HPDE6-E6E7 (cell line): Measurements from ENCODE around the gene TSSK2.
A peak's percentile ranks its signal among the peaks of the same experiment; 100 is the strongest.
"Not testable (repeated sequence)": the region's sequence is repeated elsewhere in the genome, so short reads cannot be mapped to it uniquely, and the experiment has no call there.

ENCODE experiments used
- DNase-seq: peaks from one replicate; pipeline ENCODE4 v3.0.0; 2011; ENCODE audit warnings: missing footprints; ENCODE audit errors: extremely low spot score

Gene TSSK2

GRCh38 chr22:19130959-19131684, at the start of gene TSSK2:
Gene TSSK2 (plus strand): TSS chr22:19131308. CDS start chr22:19131400, 92 bp downstream.
- DNase-seq = no peak

GRCh38 chr22:19081351-19081750, 49.8 kb upstream of the TSSK2 start:
- no peak for DNase-seq

DNA sequence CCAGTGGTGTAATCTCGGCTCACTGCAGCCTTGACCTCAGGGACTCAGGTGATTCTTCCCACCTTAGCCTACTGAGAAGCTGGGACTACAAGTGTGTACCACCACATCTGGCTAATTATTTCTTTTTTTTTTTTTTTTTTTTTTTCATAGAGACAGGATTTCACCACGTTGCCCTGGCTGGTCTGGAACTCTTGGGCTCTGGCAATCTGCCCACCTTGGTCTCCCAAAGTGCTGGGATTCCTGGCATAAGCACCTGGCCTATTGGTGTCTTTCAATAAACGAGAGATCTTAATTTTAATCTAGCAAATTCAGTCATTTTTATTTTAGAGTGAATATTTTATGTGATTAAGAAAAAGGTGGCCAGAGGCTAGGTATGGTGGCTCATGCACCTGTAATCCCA, 49.0 kb upstream of the TSSK2 start:
- no peak for DNase-seq

- no peak for DNase-seq
These were observed 48.3 kb upstream of the TSSK2 start for GRCh38 chr22:19082793-19083192.

DNA sequence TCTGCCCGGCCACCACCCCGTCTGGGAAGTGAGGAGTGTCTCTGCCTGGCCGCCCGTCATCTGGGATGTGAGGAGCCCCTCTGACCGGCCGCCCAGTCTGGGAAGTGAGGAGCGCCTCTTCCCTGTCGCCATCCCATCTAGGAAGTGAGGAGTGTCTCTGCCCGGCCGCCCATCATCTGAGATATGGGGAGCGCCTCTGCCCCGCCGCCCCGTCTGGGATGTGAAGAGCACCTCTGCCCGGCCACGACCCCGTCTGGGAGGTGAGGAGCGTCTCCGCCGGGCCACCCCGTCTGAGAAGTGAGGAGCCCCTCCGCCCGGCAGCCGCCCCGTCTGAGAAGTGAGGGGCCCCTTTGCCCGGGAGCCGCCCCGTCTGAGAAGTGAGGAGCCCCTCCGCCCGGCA, 47.0 kb upstream of the TSSK2 start:
- DNase-seq = not testable (repeated sequence)

- not testable (repeated sequence) for DNase-seq
These were observed 46.5 kb upstream of the TSSK2 start for GRCh38 chr22:19084586-19084985.

DNA sequence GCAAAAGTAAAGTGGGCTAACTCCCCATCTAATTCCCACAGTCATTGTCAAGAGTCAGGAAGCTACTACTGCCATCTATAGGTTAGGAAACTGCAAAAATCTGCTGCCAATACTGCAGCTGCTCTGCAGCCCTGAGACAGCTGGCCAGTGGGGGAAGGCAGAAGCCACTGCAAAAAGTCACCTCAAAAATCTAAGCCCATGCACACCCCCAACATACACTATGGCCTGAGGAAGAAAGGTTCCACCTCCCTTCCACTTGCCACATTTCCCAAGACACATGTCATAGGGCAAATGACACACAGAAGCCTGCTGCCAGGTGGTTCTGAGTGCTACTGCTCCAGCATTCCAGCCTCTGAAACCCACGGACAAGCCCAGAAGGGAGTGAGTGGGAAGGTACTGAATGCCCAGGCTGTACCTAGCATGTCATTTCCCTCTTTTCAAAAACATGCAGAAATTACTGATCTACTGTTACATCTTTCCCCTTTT, 45.8 kb upstream of the TSSK2 start:
- DNase-seq = peak; percentile 31

DNA sequence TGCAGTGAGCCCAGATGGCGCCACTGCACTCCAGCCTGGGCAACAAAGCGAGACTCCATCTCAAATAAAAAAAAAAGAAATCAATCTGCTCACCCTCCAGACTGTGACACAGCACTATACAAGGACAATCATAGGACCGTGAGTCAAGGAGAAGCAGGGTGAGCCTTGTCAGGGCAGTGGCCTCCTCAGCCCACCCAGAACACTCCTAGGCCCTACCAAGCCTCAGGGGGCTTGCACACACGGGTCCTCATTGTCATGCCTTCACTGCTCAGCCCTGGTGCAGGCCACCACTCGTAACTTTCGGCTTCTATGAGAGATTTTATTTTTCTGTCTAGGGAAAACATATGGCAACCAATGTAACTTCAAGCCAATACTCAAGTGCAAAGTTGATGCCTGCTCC, 44.7 kb upstream of the TSSK2 start:
- DNase-seq = no peak

- DNase-seq = no peak
These were observed 44.2 kb upstream of the TSSK2 start for GRCh38 chr22:19086896-19087295.

- no peak for DNase-seq
These were observed 42.1 kb upstream of the TSSK2 start for GRCh38 chr22:19088866-19089595.

DNA sequence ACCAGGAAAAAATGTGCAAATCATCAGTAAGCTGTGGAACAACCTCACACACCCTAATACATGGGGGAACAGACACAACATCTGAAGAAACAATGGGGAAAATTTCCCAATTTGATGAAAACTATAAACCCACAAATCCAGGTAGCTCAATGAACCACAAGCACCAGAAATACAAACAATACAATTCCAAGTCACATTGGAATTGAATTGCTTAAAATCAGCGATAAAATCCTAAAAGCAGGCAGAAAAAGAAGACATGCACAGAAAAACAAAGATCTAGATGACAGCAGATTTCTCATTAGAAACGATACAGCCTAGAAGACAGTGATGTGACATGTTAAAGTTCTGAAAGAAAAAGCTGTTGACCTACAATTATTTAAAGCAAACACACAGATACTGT, 40.9 kb upstream of the TSSK2 start:
- no peak for DNase-seq

- DNase-seq = no peak
These were observed 40.5 kb upstream of the TSSK2 start for GRCh38 chr22:19090586-19091127.

- DNase-seq = no peak
These were observed 38.4 kb upstream of the TSSK2 start for GRCh38 chr22:19092725-19093124.

- no peak for DNase-seq
These were observed 36.6 kb upstream of the TSSK2 start for GRCh38 chr22:19094393-19094997.

DNA sequence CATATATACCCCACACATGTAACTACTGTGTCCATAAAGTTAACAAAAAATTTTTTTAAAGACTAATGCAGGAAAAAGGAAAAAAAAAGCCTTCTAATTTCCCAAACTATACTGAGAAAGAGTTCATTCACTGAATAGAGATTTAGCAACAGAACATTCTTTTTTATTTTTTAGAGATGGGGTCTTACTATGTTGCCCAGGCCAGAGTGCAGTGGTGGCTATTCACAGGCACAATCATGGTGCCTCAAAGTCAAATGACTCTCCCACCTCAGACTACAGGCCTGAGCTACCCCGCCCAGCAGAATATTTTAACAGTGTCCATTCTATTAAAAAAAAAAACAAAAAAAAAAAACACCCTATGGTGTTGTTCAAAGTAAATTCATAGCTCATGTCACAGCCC, 34.6 kb upstream of the TSSK2 start:
- DNase-seq = no peak

DNA sequence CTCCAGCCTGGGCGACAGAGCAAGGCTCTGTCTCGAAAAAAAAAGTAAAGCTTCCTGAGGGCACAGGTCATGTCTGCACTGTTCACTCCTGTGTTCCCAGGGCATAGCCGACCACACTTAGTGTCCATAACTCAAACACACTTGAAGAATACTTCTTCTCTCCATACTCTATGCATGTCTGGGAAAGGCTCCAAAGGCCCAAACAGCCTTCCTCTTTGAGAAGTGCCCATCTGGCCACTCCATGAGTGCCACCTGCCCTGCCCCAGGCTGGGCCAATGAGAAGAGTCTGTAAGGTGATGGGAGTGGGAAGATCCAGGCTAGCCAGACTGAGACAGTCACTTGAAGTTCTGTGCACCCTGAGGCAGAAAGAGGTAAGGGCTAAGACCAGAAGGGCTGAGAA, 33.6 kb upstream of the TSSK2 start:
- no peak for DNase-seq

GRCh38 chr22:19098157-19098556, 33.0 kb upstream of the TSSK2 start:
- no peak for DNase-seq

GRCh38 chr22:19103880-19104821, 27.0 kb upstream of the TSSK2 start:
- no peak for DNase-seq

DNA sequence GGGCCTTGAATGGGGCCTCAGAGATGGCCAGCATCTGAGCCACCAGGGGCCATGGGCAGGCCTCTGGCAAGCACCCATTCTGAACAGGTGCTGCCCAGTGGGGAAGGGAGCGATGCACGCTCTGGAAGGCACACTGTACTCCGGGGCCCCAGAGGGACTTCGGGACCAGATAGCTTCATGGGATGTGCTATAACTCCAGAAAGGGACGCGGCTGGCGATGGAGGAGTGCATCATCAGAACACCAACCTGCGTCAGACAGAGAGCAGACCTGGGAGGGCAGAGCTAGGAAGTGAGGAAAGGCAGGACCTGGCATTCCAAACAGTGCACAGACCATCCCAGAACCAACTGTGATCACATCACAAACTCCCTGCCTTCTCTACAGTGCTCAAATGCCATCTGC, 25.7 kb upstream of the TSSK2 start:
- DNase-seq = no peak

GRCh38 chr22:19105867-19106802, 25.0 kb upstream of the TSSK2 start:
- no peak for DNase-seq
